NCI-H1417 treated with DMSO at 0.1 percent for 48 hours (cell line): Measurements from ENCODE around the gene BFAR.
"Not testable (repeated sequence)": the region's sequence is repeated elsewhere in the genome, so short reads cannot be mapped to it uniquely, and the experiment has no call there.

Source experiments
- DNase-seq: peaks from one replicate; lab custom pipeline; 2025; lab: John Stamatoyannopoulos, UW

BFAR gene

DNA sequence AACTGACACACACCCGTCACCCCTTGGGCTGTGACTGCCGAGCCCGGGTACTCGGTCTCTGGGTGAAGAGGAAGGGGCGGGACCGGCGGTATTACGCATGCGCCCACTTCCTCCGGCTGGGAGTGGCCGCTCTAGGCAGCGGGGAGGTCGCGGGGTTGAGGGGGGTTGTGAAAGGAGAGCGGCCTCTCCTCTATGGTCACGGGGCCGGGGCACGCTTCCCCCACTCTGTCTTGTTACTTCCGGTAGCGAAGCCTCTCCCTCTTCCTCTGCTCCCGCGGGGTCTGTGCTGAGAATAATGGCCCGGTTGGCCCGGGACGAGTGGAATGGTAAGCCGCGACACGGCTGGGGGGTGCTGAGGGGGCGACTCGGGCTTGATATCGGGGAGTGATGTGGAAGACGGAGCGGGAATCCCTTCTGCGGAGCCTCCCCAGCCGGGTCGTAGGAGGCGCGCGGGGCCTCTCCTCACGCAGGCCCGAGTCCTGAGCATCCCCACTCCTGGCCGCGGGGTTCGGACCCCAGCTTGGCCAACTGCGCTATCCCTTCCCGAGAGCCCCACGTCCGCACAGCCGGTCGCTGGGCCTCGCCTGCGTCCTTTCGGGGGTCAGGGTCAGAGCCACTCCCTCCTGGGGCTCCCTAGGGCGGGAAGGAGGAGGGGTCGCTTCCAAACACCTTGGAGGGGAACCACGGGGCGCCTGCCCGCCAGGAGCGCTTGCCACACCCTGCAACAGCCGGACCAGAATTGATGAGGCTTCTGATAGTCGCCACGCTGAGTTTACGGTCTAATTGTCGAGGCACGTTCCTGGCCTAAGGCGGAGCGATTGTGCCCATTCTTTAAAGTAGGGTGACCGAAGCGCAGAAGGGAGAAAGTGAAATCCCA, at the start of gene BFAR:
TSS of gene BFAR (plus strand) at position 259 of the 877 bp plus-strand sequence. CDS start 11,396 bp downstream, outside the sequence.
- DNase-seq = peak; percentile 78

DNA sequence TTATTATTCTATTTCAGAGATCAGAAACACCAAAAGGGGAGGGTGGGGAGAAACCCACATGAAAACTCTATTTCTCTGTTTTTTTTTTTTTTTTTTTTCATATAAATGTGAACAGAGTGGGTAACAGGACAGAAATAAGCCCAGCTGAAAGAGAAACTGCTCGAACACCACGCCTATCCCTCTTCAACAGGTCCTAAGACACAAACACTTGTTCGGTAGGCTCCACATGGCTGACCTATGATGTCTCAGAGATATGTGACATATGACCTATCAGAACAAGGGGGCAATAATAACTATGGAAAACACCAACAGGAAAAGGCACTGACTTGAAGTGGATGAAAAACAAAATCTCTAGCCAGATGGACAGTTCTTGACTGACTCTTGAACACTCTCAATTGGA, 47.5 kb upstream of the BFAR start:
- no peak for DNase-seq

DNA sequence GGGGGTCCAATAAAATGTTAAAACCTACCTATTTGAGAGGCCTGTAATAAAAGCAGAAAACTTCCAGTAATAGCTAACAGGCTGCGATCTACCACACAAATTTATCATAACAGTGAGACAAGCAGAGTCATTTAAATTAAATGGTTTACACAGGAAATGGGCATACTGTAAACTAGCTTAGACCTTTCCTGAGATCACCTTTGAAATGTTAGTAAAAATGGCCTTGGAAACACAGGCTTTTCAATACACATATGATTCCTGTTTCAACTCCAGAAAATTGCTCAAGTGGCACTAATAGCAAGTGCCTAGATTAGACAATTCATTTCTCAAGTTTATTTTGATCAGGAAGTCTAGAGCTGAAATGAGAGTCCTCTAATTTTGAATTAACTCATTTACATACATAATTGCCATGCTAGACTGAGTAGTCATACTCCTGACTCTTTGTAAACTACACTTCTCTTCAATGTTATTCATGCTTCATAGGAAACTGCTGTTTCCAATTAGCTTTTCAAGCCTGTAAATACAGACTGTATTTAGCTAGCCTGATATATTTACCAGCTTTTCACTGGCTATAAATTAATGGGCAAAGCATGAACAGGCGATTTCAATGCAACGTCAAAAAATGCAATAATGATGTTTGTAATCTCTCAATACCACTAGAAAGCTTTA, 46.0 kb upstream of the BFAR start:
- DNase-seq = no peak

- no peak for DNase-seq
These were observed 32.6 kb upstream of the BFAR start for GRCh38 chr16:14600164-14600563.

- DNase-seq = no peak
These were observed 30.2 kb upstream of the BFAR start for GRCh38 chr16:14602443-14602963.

- DNase-seq = no peak
These were observed 26.6 kb upstream of the BFAR start for GRCh38 chr16:14606102-14606501.

GRCh38 chr16:14608111-14608566, 24.6 kb upstream of the BFAR start:
- no peak for DNase-seq

- no peak for DNase-seq
These were observed 24.1 kb upstream of the BFAR start for GRCh38 chr16:14608604-14609003.

DNA sequence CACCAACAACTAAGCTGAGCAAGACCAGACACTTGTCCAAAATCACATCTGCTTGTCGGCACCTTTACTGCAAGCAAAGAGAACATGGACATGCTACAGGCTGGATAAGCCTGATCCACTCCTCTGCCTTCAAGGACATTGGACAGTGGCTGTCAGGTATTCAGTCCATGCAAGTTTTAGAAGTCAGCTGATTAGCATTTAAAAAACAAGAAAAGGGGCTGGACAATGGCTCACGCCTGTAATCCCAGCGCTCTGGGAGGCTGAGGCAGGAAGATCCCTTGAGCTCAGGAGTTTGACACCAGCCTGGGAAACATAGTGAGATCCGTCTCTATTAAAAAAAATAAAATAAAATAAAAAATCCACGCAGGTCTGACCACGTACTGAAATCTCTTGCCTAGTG, 23.0 kb upstream of the BFAR start:
- no peak for DNase-seq

- no peak for DNase-seq
These were observed 21.1 kb upstream of the BFAR start for GRCh38 chr16:14611660-14612059.

DNA sequence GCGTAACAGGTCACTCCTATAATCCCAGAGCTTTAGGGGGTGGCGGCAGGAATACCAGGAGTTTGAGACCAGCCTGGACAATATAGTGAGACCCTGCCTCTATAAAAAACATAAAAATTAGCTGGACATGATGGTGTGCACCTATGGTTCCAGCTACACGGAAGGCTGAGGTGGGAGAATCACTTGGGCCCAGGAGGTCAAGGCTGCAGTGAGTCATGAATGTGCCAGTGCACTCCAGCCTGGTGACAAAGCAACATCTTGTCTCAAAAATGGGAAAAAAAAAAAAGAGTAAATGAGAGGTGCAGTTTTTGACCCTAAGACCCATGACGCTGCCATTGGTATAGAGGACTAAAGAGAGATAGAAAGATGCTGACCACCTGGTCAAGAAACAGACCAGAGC, 18.8 kb upstream of the BFAR start:
- no peak for DNase-seq

GRCh38 chr16:14616280-14616679, 16.5 kb upstream of the BFAR start:
- DNase-seq = no peak

GRCh38 chr16:14618566-14618965, 14.2 kb upstream of the BFAR start:
- no peak for DNase-seq

DNA sequence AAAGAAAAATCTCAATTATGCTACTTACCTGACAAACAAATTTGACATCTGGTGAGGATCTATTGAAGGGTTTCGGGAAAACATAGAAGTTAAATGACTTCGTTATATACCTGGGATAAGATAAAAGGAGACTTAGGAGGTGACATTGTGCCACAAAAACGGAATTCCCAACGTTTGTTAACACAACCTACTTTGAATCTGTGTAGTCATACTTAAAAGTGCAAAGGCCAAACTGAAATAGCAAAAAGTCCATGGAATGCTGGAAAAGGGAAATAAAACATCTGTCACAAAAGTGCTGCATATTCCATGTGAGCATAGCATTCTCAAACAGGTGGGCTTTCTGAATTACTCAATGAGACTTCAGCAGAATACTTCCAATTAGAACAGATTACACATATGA, 5.7 kb upstream of the BFAR start:
- no peak for DNase-seq

DNA sequence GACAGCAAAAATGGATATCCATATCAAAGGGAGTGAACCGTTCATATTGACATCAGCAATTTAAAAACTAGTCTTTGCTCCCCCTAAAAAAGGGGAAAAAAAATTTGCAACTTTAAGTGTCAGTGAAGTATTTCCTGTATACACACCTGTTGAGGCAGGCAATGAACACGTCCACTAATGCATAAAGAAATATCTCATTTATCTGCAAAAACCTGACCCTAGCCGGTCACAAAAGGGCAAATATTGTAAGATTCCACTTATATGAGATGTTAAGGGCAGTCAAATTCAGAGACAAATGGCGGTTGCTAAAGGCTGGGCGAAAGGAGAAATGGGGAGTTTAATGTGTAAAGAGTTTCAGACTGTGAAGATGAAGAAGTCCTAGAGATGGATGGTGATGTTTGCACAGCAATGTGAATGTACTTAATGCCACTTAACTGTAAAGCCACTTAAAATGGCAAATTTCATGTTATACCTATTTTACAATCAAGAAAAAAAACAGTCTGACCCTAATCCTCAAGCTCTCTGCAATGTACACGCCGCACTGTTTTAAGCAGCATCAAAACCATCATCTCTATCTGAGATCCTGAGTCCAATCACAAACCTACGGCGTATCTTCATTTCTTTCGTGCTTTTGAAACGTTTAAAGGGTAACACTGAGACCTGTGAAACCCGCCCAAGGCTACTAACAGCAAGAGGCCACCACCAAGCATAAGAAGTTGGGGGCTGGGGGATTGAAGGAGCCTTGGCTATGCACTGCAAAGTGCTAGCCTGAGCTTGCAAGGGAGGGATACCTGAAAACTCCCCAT, 3.7 kb upstream of the BFAR start:
- DNase-seq = no peak

- DNase-seq = no peak
These were observed 3.2 kb upstream of the BFAR start for GRCh38 chr16:14629612-14629918.

DNA sequence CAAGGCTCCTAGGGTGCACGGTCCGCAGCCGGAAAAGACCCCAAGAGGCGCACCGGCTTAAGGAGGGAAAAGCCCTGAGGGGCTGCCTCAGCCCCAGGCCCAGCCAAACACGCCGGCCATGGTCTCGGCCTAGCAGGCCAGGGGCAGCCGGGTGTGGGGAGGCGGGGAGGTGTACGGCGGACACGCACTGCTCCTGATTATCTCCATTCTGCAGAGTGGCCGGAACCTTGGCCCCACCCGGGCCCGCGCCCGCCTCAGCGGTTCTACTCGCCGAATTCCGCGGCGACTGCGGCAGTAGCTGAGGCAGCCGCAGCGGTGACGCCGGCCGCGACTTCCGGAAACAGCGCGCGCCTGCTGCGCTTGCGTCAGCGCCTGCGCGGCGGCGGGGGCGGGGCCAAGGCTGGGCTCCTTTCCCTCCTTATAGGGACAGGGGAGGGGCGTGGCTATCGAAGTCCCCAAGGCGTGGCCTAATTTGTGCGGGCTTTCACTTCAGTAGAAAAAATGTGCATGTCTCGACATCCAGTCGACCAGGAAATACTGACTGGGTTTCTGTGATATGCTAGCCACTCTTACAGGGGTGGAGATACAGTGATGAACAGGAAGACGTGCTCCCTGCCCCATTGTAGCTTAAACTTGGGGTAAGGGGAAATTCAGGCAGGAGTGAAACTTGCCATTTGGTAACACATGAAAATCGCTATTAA, 2.7 kb upstream of the BFAR start, which contains the start of gene PARN:
TSS of gene PARN (minus strand) at position 342 of the 701 bp plus-strand sequence. CDS start at position 207, 135 bp downstream.
- DNase-seq = peak; percentile 63

DNA sequence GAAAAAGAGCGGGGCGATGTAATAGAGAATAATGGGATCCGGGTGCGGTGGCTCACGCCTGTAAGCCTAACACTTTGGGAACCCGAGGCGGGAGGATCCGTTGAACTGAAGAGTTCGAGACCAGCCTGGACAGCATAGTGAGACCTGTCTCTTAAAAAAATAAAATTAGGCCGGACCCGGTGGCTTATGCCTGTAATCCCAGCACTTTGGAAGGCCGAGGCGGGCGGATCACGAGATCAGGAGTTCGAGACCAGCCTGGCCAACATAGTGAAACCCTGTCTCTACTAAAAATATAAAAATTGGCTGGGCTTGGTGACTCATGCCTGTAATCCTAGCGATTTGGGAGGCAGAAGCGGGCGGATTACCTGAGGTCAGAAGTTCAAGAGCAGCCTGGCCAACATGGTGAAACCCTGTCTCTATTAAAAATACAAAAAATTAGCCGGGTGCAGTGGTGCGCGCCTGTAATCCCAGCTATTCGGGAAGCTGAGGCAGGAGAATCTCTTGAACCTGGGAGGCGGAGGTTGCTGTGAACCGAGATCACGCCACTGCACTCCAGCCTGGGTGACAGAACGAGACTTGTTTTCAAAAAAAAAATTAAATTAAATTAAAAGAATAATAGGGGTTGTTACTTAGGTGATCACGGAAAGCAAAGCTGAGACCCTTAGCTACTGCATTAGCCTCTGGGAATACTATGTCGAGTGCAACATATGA, 2.0 kb upstream of the BFAR start:
- DNase-seq = not testable (repeated sequence)

DNA sequence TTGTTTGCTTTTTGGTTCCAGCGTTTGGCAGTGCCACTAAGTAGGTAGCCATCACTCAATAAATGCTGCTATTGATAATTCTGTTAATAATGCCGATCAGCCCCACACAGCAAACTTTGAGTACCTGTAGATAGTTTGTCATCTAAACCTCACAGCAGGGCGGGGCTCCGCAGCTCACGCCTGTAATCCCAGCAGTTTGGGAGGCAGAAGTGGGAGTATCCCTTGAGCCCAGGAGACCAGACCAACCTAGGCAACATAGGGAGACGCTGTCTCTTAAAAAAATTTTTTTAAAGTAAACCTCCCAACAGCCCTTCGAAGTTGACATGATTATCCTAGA, 1.6 kb downstream of the BFAR start:
- DNase-seq = no peak

DNA sequence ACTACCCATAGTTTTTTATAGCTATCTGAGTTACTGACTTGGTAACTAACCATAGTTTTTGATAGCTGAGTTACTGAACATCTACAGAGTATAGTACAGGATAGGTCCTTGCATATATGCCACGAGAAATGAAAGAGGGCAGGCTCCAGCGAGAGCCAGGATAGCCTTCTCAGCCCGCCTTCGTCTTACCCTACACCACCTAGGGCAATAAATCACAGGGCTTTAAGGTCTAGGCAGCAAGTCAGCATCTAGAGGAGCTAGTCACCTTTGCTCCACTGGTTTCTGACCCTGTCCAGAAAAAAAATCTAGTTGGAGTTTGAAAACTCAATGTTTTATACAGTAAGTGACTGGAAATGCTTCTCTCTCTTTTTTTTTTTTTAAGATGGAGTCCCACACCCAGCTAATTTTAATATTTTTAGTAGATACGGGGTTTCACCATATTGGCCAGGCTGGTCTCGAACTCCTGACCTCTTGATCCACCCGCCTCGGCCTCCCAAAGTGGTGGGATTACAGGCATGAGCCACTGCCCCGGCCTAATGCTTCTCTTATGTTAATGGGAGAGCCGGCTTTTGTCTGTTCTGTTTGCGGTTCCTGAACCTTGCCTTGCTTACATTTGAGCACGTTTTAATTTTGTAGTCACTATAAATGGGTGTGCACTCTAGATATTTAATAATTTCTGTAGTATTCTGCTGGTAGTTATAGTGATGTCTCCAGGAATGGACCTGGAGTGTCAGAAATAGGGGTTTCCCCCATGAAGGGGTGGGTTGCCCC, 2.8 kb downstream of the BFAR start:
- DNase-seq = no peak
